Activated T-helper 1 cell treated with Interleukin-2 at 50 U/mL for 16 hours (primary cell): ENCODE results near the gene MRPS6.

ENCODE experiments used
- DNase-seq: peaks from one replicate; pipeline ENCODE4 v3.0.0-alpha.2; 2020; ENCODE audit warnings: low read depth

MRPS6 gene

DNA sequence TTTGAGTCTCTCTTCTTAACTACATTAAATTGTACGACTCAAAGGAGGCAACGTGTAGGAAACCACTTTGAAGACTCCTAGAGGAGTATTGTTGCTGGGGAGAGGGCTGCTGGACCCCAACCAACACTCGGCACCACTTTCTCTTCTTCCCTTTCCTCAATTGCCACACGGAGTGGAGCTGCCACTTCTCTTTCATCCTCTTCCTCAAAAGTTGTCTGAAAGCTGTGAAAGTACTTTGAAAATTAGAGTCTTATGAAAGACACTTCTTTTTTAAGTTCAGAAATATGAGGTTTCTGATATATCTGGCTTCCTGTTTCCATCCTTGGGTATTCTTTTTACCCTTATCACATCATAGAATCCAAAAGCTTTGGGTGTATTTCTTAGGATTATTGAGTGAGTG is 59.5 kb downstream of the MRPS6 start:
- DNase-seq: no peak

DNA sequence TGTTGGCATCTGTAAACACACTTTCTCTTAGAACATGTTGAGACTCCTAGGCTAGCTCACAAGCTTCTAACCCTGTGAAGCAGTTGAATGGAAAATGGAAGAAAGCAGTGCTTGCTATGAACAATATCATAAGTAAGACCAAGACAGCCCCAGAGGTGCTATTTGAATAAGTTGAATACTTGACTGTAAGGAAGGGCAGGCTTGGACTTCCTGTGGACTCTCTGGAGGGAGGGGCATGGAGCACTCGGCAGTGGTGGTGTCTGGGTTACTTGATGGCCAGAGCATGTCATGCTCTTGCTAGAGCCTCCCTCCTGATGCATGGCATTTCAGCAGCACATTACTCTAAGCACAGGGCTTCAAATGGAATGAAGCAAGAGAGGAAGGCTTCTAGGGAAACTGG is 60.0 kb downstream of the MRPS6 start:
- no peak for DNase-seq

DNA sequence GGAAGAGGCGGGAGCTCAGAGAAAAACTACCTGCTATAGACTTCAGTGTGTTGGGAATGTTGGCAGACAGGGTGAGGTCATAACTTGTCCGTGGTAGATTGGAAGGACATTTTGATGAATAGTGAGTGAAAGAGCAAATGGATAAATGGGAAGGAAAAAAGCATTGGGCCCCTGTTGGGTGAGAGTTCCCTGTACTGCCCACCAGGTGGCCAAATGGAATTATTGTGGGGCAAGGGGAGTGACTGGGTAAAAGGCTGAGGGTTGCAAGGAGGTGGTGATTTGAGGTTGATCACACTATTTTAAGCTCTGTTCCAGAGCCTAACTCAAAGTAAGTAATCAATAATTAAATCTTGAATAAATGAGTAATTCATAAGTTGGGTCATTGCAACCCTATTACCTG is 60.4 kb downstream of the MRPS6 start:
- no peak for DNase-seq

DNA sequence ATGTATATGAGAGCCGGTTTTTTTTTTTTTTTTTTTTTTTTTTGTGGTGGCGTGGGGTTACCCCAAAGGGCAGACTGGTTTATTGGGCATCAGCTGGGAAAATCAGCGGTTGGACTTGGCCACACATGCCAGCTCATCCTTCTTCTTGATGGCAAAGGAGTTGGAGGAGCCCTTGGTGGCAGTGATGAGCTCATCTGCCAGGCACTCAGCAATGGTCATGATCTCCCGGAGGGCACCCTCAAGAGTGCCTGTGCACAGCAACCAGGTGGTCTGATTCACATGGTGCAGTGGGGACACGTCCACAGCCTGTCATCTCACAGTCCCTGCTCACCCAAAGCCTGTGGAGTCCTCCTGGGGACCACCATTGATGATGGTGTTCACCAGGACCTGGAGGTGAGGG is 62.0 kb downstream of the MRPS6 start:
- no peak for DNase-seq

DNA sequence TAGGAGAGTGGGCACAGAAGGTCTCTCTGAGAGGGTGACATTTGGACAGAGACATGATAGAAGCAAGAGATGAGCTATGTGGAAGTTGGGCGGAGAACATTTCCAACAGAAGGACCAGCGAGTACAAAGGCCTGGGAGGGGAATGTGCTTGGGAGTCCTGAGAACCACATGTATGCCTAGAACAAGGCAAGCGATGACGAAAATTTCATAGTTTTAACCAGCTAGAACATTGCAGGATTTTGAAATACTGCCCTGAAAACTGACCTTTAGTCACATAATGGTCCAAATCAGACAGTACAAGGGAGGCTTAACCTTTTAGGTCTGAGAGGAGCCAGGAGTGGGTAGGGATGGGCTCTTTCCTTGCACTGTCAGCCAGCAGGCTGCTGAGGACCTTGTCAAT is 68.0 kb downstream of the MRPS6 start:
- no peak for DNase-seq

DNA sequence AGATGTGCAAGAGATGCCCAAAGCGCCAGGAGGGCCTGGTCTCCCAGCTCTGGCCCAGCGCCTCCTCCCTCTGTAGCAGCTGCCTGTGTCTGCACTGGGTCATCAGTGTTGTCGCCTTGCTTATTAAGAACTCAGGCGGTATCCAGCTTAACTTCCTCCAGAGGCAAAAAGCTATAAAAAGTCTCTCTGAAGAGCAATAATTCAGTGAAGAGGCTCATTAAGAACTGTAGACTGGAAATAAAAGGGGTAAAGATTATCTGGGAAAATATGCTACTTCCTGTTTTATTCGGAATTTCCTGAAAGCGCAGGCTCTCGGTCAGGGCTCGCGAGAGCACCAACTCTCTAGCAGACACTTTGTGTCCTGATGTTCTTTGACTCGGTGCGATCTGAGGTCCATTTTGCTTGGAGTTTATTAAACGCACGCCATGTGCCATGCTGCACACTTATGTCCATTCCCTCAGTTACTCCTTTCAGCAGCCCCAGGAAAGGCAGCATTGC is 70.4 kb downstream of the MRPS6 start:
- no peak for DNase-seq

DNA sequence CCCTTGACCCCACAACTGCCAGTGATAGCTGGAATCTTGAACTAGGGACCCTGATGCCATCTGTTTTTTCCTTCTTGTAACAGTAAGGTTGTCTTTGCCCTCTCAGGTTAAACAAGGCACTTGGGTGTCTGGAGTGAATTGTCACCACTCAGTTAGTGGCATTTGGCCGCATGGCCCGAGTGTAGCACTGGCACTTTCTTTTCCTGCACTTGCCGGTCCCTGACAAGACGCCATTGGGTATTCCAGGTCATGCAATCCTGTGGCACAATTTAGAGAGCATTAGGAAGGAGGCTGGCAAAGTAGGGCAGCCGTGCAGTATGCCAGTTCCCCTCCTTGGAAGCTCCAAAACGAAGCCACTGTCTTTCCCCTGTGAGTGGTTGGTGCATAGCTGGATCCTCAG is 70.8 kb downstream of the MRPS6 start:
- DNase-seq: no peak

DNA sequence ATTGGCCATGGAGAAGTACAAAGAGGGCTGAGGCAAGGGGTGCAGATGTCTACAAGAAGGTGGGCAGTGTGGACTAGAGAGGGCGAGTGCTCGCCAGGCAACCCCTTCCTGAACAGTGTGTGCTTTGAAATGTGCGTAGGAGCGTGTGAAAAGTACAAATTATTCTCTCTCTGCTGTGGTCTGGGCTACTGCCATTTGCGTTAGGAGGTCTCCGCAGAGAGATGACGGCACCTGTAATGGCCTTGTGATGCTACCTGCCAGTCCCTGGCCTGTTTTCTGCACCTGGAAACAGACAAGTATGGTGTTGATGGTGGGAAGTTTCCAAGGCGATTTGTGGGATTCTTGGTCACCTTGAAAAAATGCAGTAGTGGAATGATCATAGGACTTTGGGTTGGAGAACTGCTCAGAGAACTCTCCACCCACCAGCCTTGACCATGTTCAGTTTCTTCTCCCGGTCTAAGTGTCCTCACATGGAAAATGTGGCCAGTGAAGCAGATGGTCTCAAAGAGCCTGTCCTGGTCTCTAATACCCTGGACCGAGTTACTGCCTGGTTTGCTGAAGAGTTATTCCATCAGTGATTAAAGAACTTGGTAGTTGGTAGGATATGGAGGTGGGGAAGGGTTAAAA is 74.5 kb downstream of the MRPS6 start:
- no peak for DNase-seq

DNA sequence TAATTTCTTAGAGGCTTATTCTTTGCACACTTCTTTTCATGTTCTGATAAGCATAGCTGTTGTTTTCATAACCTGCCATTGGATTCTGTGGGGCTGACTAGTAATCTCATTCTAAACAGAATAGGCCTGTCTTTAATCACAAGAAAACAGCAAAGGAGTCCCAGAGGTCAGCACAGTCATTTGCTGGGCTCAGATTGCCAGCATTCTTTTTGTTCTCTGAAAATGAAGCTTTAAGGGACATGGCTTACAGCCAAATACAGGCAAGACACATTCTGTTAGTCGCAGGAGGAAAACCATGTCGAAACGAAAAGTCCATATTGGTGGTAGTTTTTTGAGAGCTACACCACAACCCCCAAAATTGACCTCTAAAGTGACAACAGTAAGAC is 75.0 kb downstream of the MRPS6 start:
- no peak for DNase-seq

DNA sequence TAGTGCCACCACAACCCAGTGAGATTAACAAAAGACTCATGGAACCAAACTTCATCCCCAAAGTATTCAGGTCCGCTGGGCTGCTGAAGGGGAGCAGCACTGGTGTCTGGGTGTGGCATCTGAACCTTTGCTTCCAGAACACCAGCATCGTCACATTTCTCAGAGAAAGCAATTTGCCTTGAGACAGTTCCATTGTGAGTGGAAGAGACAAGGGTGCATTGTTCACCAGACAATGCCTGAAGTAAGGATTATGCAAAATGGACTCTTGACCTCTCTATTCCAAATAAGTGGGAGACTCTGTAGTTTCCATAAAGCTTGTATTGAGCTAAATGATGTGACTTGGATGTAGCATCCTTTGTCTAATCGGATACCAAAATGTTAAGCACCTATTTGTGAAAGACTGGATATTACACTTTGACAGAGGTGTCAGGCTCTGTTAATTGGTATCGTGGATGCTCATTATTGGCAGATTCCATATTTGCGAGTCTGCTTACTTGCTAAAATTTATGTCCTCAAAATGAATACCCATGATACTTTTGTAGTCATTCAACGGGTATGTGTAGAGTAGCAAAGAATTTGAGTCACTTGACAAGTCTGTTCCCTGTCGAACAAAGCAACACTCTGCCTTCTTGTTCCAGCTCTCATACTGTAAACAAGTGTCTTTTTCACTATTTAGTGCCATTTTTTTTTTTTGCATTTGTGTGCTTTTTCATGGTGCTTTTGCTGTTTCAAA is 75.6 kb downstream of the MRPS6 start:
- no peak for DNase-seq

DNA sequence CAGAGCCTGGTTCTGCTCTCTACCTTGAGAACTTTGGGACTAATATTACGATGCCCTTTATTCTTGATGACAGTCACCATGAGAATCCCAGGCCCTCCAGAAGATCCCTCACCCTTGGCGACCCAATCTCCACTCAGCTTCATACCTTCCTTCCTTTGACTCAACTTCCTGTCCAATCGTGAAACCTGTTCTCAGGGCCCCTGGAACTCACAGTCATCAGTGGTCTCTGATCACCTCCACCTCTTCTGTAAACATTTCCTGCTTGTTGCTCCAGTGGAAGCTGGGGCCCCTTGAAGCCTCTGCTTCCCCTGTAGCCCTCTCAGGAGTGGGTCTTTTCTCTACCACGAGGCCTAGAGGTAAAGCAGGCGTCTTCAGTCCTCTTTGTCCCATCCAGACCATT is 79.1 kb downstream of the MRPS6 start:
- no peak for DNase-seq

DNA sequence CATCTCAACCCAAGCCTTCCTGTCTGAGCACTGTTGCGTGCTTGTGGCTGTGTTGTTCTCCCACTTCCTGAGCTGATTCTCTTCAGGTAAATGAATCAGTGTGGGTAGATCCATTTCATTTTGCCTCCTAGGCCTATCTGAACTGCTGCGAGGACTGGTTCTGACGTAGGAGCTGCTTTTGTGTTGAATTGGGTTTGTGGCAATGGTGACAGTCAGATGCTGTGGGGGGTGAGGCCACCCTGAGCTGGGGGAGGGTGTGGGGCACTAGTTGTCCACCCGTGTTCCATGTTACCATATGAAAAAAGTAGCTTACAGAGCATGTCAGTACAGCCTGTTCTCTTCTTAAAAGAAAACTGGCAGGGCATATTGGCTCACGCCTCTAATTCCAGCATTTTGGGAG is 81.5 kb downstream of the MRPS6 start:
- no peak for DNase-seq

DNA sequence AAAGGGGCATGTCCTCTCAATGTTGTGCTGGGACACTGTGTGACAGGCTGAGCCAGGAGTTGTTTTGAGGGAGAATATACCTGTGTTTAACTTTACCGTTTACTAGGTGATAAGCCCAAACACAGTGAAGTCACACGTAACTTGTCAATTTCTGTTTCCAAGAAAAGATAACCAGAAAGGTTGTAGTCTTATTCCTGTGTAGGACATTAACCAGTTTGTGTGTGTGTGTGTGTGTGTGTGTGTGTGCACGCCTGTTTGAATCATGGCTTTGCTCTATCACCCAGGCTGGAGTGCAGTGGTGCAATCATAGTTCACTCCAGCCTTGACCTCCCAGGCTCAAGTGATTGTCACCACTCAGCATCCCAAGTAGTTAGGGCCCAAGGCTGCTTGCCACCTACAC is 83.6 kb downstream of the MRPS6 start:
- DNase-seq: no peak

DNA sequence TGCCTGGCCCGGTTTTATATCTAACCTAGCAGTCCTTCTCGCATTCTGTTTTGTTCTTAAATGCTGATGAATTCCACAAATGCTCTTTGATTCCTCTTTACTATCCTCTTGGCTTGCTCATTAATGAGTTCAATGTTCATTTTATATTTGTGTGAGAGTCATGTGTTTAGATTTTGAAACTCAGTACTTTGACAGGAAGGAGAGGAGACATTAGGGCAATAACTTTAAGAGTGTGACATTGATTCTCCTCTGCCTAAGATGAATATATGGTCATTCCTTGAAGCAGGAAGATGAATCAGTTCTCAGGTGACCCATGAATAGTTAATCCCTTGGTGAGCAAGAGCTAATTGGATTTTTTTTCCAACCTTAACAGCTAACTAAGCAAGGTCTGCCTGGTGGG is 84.1 kb downstream of the MRPS6 start:
- no peak for DNase-seq

DNA sequence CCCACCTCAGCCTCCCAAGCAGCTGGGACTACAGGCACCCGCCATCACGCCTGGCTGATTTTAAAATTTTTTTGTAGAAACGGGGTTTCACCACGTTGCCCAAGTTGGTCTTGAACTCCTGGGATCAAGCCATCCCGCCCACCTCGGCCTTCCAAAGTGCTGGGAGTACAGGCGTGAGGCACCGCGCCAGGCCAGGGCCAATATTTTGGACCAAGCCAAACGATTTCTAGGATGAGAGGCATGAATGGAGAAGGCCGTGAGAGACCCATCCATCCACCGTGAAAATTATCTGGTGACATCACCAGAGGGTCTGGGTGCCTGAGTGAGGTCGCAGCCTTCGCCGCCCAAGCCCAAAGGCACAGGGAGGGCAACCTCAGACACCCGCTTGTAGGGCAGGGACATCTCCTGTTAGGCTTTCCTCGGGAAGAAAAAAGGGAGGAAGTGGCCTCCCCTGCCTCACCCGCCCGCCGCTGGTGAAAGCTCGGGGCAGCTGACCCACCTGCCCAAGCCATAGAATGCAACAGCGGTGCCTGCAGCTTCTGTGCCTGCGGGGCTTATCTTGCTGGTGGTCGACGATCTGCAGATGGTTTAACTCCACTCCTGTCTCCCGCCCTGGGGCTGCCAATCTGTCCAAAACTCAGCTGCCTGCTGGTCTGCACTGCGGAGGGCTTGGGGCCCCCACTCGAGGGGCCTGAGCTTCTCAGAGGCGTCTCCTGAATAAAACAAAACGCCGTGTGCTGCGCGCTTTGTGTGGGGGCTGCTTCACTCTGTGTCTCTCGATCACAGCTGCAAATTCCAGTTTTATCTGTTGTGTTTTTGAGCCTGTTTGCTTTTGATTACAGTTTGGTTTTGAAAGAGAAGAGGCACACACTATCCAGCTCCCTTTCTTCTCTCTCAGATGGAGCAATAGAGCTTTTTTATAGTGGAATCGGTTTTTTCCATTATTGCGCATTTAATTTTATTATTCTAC is 85.8 kb downstream of the MRPS6 start:
- no peak for DNase-seq

DNA sequence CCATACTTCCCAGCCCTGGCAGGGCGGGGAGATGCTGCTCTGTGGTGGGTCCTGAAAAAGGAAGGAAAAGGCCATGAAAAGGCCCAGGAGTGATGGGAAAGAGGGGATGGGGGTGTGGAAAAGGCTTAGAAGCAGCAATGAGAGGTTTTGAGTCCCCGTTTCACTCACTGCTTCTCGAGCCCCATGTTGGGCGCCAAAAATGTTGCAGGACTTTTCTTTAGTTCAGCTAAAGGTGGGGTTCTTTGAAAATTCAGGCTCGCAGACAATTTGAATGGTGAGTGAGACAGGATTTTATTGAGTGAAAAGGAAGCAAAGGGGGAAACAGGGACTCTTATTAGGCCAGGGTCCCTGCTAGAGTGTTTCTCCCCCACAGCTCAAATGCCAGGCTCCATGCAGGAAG is 93.1 kb downstream of the MRPS6 start:
- no peak for DNase-seq

DNA sequence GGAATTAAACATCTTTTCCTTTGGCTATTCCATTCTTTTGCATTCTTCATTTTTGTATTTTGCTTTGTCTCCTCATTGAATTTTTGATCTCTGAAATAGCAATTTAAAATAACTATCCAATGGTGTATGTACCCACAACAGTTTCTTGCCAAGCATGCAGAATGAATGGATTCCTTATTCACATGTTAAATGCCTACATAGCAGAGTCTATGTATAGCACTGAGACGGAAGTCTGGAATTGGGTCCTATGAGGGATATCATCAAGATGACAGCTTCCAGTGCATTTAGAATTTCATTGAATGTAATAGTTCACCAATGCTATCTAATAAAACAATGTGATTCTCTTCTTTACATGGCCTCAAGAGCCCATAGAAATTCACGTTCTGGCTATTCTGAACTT is 97.5 kb downstream of the MRPS6 start:
- DNase-seq: no peak

DNA sequence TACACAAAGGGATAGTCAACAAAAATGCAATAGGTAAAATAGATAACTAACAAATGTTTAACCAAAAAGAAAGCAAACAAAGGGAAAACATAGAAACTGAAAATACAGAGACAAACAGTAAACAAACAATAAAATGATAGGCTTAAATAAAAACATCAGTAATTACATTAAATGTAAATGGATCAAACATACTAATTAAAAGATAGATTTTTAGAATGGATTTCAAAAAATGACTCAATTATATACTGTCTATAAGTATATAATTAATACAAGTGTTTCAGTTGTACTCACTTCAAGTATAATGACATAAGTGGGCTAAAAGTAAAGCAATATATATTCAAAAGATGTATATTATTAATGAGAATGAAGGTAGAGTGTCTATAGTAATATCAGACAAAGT is 101.1 kb downstream of the MRPS6 start:
- no peak for DNase-seq

DNA sequence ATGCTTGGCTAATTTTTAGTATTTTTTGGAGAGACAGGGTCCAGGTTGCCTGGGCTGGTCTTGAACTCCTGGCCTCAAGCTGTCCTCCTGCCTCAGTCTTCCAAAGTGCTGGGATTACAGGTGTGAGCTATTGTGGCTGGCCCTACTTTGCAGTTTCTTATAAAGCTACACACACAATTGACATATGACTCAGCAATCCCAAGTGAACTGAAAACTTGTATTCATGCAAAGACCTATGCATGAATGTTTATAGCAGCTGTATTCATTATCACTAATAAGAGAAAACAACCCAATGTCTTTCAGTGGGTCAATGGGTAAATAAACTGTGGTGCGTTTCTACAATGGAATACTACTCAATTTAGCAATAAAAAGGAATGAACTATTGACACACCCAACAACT is 103.1 kb downstream of the MRPS6 start:
- no peak for DNase-seq

DNA sequence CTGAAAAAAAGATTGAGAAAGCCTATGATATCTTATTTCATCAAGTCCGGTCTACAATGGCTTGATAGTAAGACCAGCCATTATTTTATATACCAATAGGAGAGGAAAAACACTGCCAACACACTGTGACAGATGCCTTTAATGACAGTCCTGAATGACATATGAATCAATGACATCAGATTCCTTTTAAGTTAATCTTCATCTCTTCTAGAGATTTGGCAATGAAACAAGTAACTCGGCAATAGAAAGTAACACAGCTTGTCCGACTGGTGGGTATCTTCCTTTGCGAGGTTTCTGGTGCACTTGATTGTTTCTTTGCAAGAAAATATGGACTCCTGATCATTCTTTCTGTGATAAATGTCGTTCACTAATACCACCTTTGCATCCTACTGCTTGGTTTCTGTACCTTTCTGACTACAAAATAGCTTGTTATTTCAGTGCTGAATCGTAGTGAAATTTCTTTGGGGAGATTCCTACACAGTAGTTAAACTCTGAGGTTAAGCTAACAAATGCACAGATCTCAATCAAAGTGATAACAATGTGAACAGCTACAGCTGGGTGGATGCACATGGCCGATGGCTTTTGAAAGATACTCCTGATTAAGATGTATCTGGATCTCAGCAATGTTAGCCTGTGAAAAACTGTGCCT is 104.7 kb downstream of the MRPS6 start:
- no peak for DNase-seq

DNA sequence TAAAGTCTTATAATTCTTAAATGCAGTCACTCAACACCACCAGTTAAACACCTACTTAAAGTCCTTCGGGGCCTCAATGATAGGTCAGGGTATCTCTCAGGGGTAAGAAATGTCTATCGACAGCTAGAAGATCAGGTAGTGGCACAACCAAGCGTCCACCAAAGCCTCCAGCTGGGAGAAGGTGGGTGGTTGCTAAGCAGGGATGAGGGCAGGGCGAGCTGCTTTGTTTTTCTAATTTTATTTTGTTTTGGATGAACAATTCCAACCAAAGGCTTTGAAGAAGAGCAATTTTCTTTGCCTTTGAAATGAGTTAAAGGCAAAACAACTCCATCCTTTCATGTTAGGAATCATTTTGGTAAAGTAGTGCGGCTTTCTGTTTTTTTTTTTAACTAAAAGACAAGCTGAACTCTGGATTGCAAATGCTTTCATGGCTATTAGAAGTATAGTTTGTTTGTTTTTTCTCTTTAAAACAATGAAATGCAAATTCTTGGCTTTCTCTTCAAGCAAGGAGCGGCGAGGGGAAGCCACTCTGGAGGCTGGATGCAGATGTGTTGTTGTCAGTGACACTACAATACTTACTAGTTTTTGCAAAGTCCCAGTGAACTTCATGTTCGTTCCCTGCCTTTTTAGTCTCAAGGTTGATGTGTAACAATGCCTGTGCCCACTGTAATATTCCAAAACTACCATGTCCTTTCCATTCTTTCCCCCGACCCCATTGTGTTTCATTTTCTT is 106.0 kb downstream of the MRPS6 start:
- no peak for DNase-seq

DNA sequence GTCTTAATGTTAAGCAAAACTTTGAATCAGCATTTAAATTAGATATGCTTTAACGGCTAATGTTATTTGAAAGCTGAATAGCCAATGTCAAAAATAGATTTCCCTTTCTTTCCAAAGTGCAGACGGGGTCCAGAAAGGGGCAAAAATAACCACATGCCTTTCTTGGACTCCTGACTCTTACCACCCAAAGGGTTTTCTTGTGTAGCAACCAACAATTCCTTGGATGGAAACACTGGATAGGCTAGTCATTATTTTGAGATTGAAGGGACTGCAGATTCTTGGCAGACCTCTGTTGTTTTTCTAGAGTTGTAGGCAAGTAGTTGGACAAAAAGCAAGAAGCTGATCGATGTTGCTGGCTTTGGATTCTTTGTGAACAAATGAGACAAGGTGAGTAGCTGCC is 107.0 kb downstream of the MRPS6 start:
- no peak for DNase-seq
